ENCODE results near the gene PCK1.

The PCK1 gene

GRCh38 chr20:57573894-57574293, 13.0 kb downstream of the PCK1 start:
- no peak for DNase-seq (ENCODE audit: extremely low spot score)
- TF ChIP-seq, protein P1, sequence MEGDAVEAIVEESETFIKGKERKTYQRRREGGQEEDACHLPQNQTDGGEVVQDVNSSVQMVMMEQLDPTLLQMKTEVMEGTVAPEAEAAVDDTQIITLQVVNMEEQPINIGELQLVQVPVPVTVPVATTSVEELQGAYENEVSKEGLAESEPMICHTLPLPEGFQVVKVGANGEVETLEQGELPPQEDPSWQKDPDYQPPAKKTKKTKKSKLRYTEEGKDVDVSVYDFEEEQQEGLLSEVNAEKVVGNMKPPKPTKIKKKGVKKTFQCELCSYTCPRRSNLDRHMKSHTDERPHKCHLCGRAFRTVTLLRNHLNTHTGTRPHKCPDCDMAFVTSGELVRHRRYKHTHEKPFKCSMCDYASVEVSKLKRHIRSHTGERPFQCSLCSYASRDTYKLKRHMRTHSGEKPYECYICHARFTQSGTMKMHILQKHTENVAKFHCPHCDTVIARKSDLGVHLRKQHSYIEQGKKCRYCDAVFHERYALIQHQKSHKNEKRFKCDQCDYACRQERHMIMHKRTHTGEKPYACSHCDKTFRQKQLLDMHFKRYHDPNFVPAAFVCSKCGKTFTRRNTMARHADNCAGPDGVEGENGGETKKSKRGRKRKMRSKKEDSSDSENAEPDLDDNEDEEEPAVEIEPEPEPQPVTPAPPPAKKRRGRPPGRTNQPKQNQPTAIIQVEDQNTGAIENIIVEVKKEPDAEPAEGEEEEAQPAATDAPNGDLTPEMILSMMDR (IDR thresholded peaks at IDR 0.05; ENCODE audit: control extremely low read depth, extremely low read depth, low read depth, missing control alignments) = peak; percentile 8
- POLR2A ChIA-PET = no interaction called here
- CTCF ChIA-PET = no interaction called here

GRCh38 chr20:57574954-57575353, 14.0 kb downstream of the PCK1 start:
- POLR2A ChIA-PET = no interaction called here
- CTCF ChIA-PET = interaction anchor here (0.9 kb wide), 1 partner anchor 21 kb away, joined by 3 read pairs; no protein-coding TSS in a partner anchor
- TF ChIP-seq, protein P1 (IDR thresholded peaks at IDR 0.05; ENCODE audit: control extremely low read depth, extremely low read depth, low read depth, missing control alignments) = no peak
- DNase-seq (ENCODE audit: extremely low spot score) = no peak

- POLR2A ChIA-PET = no interaction called here
- TF ChIP-seq, protein P1 (IDR thresholded peaks at IDR 0.05; ENCODE audit: control extremely low read depth, extremely low read depth, low read depth, missing control alignments) = no peak
- CTCF ChIA-PET = interaction anchor here (0.9 kb wide), 1 partner anchor 20 kb away, joined by 3 read pairs; no protein-coding TSS in a partner anchor
- DNase-seq (ENCODE audit: extremely low spot score) = no peak
Measured at GRCh38 chr20:57576002-57576401, 15.1 kb downstream of the PCK1 start.

DNA sequence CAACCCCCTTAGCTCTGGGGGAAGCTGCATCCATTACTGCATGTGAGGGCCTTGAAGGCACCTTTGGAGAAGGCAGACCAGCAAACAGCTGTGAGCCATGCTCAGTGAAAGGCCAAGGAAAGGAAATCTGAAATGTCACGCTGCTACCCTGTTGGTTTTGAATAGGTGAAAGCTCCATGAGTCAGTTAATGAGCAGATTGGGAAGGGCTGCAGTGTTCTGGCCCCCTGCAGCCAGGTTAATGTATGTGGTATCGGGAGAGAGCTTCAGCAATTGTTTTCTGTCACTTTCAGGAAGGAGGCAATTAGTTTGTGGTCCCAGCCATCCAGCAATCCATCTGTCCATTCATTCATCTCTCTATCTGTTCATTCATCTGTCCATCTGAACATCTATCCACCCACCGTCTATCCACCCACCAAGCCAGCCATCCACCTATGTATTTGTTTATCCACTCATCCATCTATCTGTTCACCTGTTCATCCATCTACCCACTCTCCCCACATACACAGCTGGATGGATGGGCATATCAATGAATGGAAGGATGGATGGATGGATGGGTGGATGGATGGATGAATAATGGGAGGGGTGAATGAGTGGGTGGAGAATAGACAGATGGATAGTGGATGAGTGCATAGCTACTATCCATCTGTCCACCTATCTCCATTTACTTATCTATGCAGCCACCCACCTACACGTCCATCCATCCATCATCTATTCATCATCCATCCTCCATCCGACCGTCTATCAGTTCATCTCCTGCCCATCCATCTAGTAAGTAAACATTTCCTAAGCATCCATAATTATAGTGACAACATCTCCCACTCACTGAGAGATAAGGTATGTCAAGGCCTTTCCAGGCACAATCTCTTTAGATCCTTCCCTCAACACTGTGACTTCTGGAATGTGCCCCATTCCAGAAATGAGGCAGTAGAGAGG, 16.0 kb downstream of the PCK1 start:
- DNase-seq (ENCODE audit: extremely low spot score) = no peak
- POLR2A ChIA-PET = no interaction called here
- CTCF ChIA-PET = no interaction called here
- TF ChIP-seq, protein P1 (IDR thresholded peaks at IDR 0.05; ENCODE audit: control extremely low read depth, extremely low read depth, low read depth, missing control alignments) = no peak

DNA sequence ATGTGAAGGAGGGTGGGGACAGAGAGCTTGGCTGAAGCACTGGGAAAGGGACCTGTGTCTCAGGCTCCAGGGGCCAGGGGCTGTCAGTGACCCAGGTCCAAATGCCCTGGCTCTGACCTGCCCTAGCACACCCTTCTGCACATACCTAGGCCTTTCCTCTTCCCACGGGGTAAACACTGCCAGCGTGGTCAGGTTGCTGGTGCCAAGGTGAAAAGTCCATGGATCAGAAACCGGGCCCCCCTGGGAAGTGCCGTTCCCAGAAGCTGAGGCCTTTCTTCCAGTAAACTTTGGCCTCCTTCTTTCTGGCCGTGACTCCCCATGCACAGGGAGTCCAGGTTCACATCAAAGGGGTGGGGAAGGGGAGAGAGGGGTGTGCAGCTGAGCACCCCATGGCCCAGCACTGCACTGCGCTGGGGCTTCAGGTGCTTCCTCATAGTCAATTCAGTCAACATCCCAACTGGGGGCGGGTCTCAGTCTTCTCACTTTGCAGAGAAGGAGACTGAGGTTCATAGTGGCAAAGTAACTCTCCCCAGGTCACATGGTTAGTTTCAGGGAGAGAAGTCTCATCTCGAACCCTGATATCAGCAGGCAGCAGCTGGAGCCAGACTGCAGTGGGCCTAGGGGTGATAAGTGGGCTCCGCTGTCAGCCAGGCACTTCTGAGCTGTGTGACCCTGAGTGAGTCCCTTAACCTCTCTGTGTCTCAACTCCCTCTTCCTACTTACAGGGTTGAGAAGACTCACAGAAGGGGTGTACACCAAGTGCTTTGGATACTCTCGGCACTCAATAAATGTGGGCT, 17.0 kb downstream of the PCK1 start:
- DNase-seq (ENCODE audit: extremely low spot score) = no peak
- TF ChIP-seq, protein P1 (IDR thresholded peaks at IDR 0.05; ENCODE audit: control extremely low read depth, extremely low read depth, low read depth, missing control alignments) = no peak
- CTCF ChIA-PET = interaction anchor here (1.2 kb wide), 1 partner anchor 12 kb away, joined by 4 read pairs; no protein-coding TSS in a partner anchor
- POLR2A ChIA-PET = no interaction called here

DNA sequence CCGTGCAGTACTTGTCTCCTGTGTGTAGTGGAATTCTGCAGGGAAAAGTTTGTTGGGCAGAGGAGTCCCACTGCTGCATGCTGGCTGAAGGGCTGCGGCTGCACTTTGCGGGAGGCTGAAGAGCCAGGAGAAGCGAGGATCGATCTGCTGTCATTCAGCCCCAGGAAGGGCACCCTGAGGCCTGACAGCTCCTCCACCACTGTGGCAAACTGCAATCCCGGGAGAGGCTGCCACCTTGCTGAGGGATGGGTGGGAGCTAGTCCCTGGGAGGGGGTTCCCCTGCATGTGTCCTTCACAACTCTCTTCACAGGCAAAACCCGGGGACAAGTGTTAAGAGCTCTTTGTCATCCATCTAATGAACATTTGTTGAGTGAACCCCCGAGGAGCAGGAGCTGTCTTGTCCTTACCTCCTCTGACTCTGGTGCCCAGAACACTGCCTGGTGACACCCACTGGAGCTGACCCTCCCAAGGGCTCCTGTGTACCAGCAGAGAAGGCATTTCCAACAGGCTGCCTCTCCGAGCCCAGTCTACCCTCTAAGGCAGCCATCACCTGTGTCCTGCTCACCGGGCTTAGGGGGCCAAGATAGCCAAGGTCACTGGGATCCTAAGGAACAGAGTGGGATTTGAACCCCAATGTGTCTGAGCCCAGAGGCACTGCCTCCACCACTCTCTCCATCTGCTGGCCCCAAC, 17.7 kb downstream of the PCK1 start:
- ChIA-PET POLR2A (no interaction called here), CTCF (interaction anchor here (1.2 kb wide), 1 partner anchor 13 kb away, joined by 4 read pairs; no protein-coding TSS in a partner anchor)
- TF ChIP-seq, protein P1 (IDR thresholded peaks at IDR 0.05; ENCODE audit: control extremely low read depth, extremely low read depth, low read depth, missing control alignments) = no peak
- no peak for DNase-seq (ENCODE audit: extremely low spot score)

Measured in GM10248 (cell line).